ENCODE measurements around the gene EXT2.

DNA sequence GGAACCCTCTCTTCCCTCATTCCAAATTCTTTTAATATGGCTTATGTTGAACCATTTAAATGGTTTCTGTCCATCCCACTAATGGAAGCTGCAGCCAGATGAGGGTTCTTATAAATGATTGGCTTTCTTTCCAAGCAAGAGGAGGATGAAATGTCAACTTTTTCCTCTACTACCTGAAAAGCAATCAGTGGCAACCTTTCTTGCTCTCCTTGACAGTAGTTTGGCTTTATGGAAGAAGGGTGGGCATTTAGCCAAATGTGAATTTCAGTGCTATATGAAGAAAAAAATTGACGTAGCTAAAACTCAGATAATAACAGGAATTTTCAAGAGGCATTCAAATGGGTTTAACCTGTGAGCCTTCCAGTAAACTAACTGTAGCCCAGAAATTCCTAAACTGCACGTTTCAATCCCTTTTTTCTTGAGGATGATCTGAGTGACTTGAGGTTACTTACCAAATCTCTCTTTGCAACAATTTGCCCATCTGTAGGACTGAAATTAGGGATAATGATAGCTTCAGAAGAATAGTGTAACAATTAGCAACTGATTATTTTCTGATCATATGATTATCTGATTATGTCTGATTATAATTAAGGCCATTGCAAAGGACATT, 90.9 kb downstream of the EXT2 start:
- TF ChIP-seq CTCF (conservative IDR thresholded peaks at IDR 0.05 in 1 of 2, IDR thresholded peaks at IDR 0.05 in 1 of 2; ENCODE audit: low read depth in 1 of 2, low read length in 2 of 2) (no peak), EZH2 (IDR thresholded peaks at IDR 0.05; ENCODE audit: low read length, missing control alignments) (no peak)
